ENCODE data around the gene PRKCZ.
A peak's percentile ranks its signal among the peaks of the same experiment; 100 is the strongest.

PRKCZ gene

DNA sequence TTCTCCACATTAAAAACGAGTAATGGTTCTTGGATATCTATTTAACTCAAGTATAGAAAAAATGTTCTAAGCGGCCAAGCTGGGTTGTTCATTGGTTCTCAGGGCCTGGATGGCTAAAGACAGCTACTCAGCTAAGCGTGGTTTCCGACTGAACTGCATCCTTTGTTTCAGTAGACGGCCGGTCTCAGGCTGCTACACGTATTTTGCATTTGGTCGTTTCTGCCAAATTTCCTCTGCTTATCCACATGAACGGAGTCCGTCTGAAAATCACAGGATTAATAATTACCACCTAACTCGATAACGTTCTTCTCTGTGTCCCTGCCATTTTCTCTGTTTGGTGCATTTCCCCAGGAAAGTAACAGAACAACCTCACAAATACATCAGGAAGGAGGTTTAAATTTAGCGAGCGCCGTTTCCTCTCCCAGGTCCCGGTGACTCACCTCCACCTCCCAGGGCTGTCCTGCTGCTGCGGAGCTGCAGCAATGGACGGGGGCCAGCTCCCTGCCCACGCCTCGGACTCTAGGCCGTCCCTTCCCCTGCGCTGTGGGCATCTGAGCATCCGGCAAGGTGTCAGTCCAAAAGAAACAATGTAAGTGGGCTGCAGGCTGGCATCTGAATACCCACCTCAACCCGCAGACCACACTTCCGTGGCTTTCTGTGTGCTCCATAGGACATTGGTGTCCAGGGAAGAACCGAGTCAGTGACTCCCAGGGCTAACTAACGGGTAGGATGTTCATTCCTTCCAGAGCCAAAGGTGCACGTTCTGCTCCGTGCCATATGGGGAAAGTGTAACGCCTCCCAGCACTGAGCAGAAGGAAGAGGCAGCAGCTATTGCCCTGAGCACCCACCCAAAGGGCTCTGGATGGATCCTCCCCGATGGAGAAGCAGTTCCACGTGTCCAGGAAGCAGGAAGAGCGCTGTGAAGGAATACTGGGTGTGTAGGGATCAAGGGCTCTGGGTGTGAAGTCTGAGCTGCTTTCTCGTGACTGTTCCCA lies 35.2 kb upstream of the PRKCZ start:
- TF ChIP-seq, protein P1, sequence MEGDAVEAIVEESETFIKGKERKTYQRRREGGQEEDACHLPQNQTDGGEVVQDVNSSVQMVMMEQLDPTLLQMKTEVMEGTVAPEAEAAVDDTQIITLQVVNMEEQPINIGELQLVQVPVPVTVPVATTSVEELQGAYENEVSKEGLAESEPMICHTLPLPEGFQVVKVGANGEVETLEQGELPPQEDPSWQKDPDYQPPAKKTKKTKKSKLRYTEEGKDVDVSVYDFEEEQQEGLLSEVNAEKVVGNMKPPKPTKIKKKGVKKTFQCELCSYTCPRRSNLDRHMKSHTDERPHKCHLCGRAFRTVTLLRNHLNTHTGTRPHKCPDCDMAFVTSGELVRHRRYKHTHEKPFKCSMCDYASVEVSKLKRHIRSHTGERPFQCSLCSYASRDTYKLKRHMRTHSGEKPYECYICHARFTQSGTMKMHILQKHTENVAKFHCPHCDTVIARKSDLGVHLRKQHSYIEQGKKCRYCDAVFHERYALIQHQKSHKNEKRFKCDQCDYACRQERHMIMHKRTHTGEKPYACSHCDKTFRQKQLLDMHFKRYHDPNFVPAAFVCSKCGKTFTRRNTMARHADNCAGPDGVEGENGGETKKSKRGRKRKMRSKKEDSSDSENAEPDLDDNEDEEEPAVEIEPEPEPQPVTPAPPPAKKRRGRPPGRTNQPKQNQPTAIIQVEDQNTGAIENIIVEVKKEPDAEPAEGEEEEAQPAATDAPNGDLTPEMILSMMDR (IDR thresholded peaks at IDR 0.05), result no peak
- Histone ChIP-seq H3K27ac (no peak overlapping the region), H3K4me2 (ENCODE audit: low read length) (no peak overlapping the region), H2AFZ (no peak overlapping the region), H3K9me3 (ENCODE audit: control insufficient read depth, low read length) (no peaks in the 10 kb centered on the region), H3K27me3 (ENCODE audit: control insufficient read depth, insufficient read depth, low read length) (no peaks in the 10 kb centered on the region), H3K79me2 (no peaks in the 10 kb centered on the region), H3K36me3 (ENCODE audit: control insufficient read depth, insufficient read depth, low read length) (no peaks in the 10 kb centered on the region), H3K9ac (no peak overlapping the region), H3K4me3 (ENCODE audit: low read depth, low read length) (no peak overlapping the region), H3K4me1 (no peaks in the 10 kb centered on the region)

DNA sequence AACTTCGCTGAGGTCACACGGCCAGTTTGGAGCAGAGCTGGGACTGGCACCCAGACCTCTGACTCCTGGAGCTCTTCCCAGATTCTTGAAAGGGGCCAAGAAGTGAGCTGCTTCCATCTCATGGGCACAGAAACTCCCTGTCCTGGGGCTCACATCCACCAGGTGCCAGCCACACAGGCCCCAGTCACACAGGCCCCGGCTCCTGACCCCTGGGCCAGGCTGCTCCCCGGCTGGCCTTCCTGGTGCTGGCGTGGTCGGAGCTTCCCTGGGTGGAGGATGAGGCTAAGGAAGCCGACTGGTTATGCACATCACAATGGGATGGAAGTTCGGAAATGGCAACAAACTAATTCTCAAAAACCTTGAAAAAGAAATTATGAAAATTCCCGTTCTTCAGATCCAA lies 34.1 kb upstream of the PRKCZ start:
- no peaks in the 10 kb centered on the region for H3K9me3 ChIP-seq (ENCODE audit: control insufficient read depth, low read length)
- H2AFZ ChIP-seq, result no peak overlapping the region
- no peak overlapping the region for H3K9ac ChIP-seq
- no peaks in the 10 kb centered on the region for H3K79me2 ChIP-seq
- H3K27me3 ChIP-seq (ENCODE audit: control insufficient read depth, insufficient read depth, low read length), result no peaks in the 10 kb centered on the region
- H3K27ac ChIP-seq, result no peak overlapping the region
- H3K4me1 ChIP-seq, result no peaks in the 10 kb centered on the region
- TF ChIP-seq, protein P1 (IDR thresholded peaks at IDR 0.05), result no peak
- H3K4me2 ChIP-seq (ENCODE audit: low read length), result no peak overlapping the region
- no peak overlapping the region for H3K4me3 ChIP-seq (ENCODE audit: low read depth, low read length)
- no peaks in the 10 kb centered on the region for H3K36me3 ChIP-seq (ENCODE audit: control insufficient read depth, insufficient read depth, low read length)

DNA sequence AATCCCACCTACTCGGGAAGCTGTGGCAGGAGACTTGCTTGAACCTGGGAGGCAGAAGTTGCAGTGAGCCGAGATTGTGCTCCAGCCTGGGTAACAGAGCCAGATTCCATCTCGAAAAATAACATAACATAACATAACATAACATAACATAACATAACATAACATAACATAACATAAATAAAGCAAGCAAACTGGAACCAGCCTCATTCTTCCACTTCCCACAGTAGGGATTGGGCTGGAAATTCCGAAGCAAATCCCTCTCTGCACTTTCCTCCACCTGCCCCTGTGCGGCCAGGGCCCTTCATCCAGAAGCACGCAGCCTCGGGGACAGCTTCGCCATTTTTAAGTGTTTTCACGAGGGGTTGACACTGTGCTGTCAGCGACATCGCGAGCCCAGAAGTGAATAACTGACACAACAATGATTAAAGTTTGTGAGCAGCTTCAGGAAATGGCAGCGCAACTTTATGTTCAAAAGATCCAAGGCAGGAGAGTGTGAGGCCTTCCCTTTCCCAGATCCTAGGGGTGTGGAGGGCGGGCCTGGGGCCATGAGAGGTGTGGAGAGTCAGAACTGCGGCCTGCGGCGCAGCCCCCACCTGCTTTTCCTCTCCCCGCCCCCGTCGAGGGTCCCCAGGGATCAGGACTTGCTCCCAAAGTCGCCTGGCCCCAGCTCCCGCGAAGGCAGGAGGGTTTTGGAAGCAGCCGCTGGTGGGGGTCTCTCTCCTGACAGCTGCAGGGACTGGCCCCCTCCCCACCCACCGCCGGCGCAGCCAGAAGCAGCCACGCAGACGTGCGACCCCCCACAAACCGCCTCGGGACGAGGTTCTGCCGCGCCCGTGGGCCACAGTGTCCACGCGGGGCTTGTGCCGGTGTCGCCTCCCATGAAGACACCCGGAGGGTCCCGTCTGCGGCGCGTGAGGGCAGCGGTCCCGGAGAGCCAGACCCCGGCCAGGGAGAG lies 31.7 kb upstream of the PRKCZ start:
- no peaks in the 10 kb centered on the region for H3K36me3 ChIP-seq (ENCODE audit: control insufficient read depth, insufficient read depth, low read length)
- no peak overlapping the region for H3K9ac ChIP-seq
- H3K9me3 ChIP-seq (ENCODE audit: control insufficient read depth, low read length), result no peaks in the 10 kb centered on the region
- H3K27me3 ChIP-seq (ENCODE audit: control insufficient read depth, insufficient read depth, low read length), result no peaks in the 10 kb centered on the region
- TF ChIP-seq, protein P1 (IDR thresholded peaks at IDR 0.05), result no peak
- H3K4me3 ChIP-seq (ENCODE audit: low read depth, low read length), result no peak overlapping the region
- H3K27ac ChIP-seq, result no peak overlapping the region
- H3K79me2 ChIP-seq, result no peaks in the 10 kb centered on the region
- H2AFZ ChIP-seq, result no peak overlapping the region
- no peak overlapping the region for H3K4me2 ChIP-seq (ENCODE audit: low read length)
- no peaks in the 10 kb centered on the region for H3K4me1 ChIP-seq

DNA sequence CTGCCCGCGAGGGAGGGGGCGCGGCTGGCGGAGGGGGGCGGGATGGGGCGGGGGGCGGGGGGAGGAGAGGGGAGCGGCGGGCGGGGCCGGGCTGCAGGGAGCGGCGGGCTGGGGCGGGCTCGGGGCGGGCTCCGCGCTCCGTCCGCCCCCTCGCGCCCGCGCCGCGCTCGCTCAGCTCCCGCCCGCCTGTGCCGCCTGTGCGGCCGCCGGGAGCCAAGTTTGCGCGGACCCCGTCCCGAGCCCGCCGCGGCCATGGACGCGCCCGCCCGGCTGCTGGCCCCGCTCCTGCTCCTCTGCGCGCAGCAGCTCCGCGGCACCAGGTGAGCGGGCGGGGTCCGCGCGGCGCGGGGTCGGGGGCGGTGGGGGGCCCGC lies 31.1 kb upstream of the PRKCZ start, which contains the start of gene GABRD:
TSS of gene GABRD (plus strand) at position 174 of the 372 bp plus-strand sequence. CDS start at position 253, 79 bp downstream.
- TF ChIP-seq, protein P1 (IDR thresholded peaks at IDR 0.05), result no peak
- no peaks in the 10 kb centered on the region for H3K27me3 ChIP-seq (ENCODE audit: control insufficient read depth, insufficient read depth, low read length)

More for the DNA sequence above, 31.1 kb upstream of the PRKCZ start, which contains the start of gene GABRD:
- peak within 1 kb of the TSS; percentile 5 for H3K4me3 ChIP-seq (ENCODE audit: low read depth, low read length)
- peak within 1 kb of the TSS; percentile 22 for H3K4me2 ChIP-seq (ENCODE audit: low read length)
- H3K4me1 ChIP-seq, result no peaks in the 10 kb centered on the region
- no peak within 1 kb of the TSS for H3K9ac ChIP-seq
- H2AFZ ChIP-seq, result no peak within 1 kb of the TSS
- H3K36me3 ChIP-seq (ENCODE audit: control insufficient read depth, insufficient read depth, low read length), result no peaks in the 10 kb centered on the region
- no peaks in the 10 kb centered on the region for H3K79me2 ChIP-seq
- H3K9me3 ChIP-seq (ENCODE audit: control insufficient read depth, low read length), result no peaks in the 10 kb centered on the region
- no peak within 1 kb of the TSS for H3K27ac ChIP-seq

Measured in parathyroid adenoma (tissue), 2 donors.